HUES64 (cell line): ENCODE results near the gene OTUD6A.
"Not testable (repeated sequence)": the region's sequence is repeated elsewhere in the genome, so short reads cannot be mapped to it uniquely, and the experiment has no call there.

Source experiments
- H3K27ac ChIP-seq: 2 replicates; pipeline ENCODE4 v1.7.0; 2013; ENCODE audit warnings: low read depth, low read length, inconsistent platforms
- H3K27me3 ChIP-seq: 2 replicates; pipeline ENCODE4 v1.6.1; 2013; ENCODE audit warnings: mild to moderate bottlenecking, low read length; ENCODE audit not compliant: insufficient read depth
- H3K36me3 ChIP-seq: 2 replicates; pipeline ENCODE4 v1.6.1; 2013; ENCODE audit warnings: mild to moderate bottlenecking, low read length; ENCODE audit not compliant: insufficient read depth
- H3K4me1 ChIP-seq: 2 replicates; pipeline ENCODE4 v1.6.1; 2013; ENCODE audit warnings: mild to moderate bottlenecking, low read length, moderate library complexity; ENCODE audit not compliant: insufficient read depth
- H3K4me3 ChIP-seq: 2 replicates; pipeline ENCODE4 v1.5.1; 2013; ENCODE audit warnings: mild to moderate bottlenecking, low read length, moderate library complexity
- H3K9ac ChIP-seq: 2 replicates; pipeline ENCODE4 v1.6.1; 2013; ENCODE audit warnings: mild to moderate bottlenecking, low read depth, low read length
- H3K9me3 ChIP-seq: 2 replicates; pipeline ENCODE4 v1.6.1; 2013; ENCODE audit warnings: low read depth, low read length; ENCODE audit not compliant: insufficient read depth
- WGBS: fragments of 150-250, 120-280 bp; methylation state at CpG from one replicate; pipeline ENCODE4 v1.1.7; 2013; ENCODE audit warnings: missing lambda C conversion rate; 5-methylcytosine and 5-hydroxymethylcytosine counted together

OTUD6A gene

GRCh38 chrX:70089604-70090297 lies 27.5 kb downstream of the OTUD6A start:
- H3K9ac ChIP-seq, result no peak overlapping the region
- H3K27me3 ChIP-seq, result no peaks in the 10 kb centered on the region
- 67% methylated on average over 1 of the region's 1 CpG for WGBS
- no peaks in the 10 kb centered on the region for H3K9me3 ChIP-seq
- no peaks in the 10 kb centered on the region for H3K4me1 ChIP-seq
- H3K27ac ChIP-seq, result no peak overlapping the region
- H3K36me3 ChIP-seq, result no peaks in the 10 kb centered on the region
- H3K4me3 ChIP-seq, result no peak overlapping the region

DNA sequence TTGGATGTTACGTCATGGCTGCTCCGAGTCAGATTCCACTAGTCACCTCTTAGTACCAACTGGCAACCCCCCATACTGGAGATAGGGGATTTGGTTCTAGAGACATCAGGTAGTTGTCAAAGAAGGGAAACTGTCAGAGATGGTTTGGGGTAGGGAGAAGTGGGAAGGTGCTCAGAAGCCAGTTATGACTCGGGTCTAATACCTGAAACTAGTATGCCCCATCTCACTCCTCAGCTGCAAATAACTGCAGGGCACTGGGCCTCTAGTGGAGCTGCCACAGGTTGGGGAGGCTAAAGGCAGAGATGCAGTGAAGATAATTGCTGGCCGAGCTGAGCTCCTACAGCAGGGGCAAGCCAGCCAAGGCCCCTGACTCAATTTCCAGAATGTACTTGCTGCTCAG lies 30.0 kb downstream of the OTUD6A start:
- Histone ChIP-seq H3K4me3 (no peak overlapping the region), H3K9me3 (no peaks in the 10 kb centered on the region), H3K27ac (no peak overlapping the region), H3K27me3 (no peaks in the 10 kb centered on the region), H3K4me1 (no peaks in the 10 kb centered on the region), H3K9ac (no peak overlapping the region), H3K36me3 (no peaks in the 10 kb centered on the region)
- WGBS, result 90% methylated on average over 2 of the region's 4 CpGs

DNA sequence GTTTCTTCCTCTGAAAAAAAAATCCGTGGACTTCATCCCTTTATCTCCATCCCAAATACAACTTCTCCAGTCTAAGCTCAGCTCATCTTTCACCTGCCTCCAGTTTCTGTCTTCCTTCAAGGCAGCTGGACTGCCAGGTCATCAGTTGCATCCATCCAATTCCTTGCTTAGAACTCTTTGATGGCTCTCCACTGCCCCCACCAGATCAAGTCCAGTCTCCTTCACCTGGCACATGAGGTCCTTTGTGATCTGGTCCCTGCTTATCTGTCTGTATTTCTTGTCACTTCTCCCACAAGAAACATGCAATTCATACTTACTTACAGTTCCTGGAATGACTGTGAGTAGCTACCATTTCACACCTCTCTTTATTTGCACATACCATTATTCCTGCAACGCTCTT lies 33.8 kb downstream of the OTUD6A start:
- H3K4me1 ChIP-seq, result no peaks in the 10 kb centered on the region

GRCh38 chrX:70105229-70105628 lies 43.0 kb downstream of the OTUD6A start:
- H3K4me1 ChIP-seq, result no peaks in the 10 kb centered on the region
- WGBS, result 60% methylated on average over 2 of the region's 2 CpGs
- no peaks in the 10 kb centered on the region for H3K27me3 ChIP-seq

More for the DNA sequence above, 33.8 kb downstream of the OTUD6A start:
- no peak overlapping the region for H3K4me3 ChIP-seq
- H3K9ac ChIP-seq, result no peak overlapping the region
- no peak overlapping the region for H3K27ac ChIP-seq
- no peaks in the 10 kb centered on the region for H3K9me3 ChIP-seq
- H3K27me3 ChIP-seq, result no peaks in the 10 kb centered on the region
- no peaks in the 10 kb centered on the region for H3K36me3 ChIP-seq
- WGBS, result 65% methylated on average over 2 of the region's 2 CpGs

GRCh38 chrX:70111436-70112026 lies 49.3 kb downstream of the OTUD6A start:
- H3K27me3 ChIP-seq, H3K9me3 ChIP-seq, H3K9ac ChIP-seq, H3K4me1 ChIP-seq, H3K27ac ChIP-seq, H3K4me3 ChIP-seq, H3K36me3 ChIP-seq: not testable (repeated sequence)
- whole genome bisulfite sequencing, result 100% methylated on average over 2 of the region's 4 CpGs

More at GRCh38 chrX:70105229-70105628, 43.0 kb downstream of the OTUD6A start:
- no peaks in the 10 kb centered on the region for H3K36me3 ChIP-seq
- no peaks in the 10 kb centered on the region for H3K9me3 ChIP-seq
- H3K9ac ChIP-seq, result no peak overlapping the region
- H3K27ac ChIP-seq, result no peak overlapping the region
- no peak overlapping the region for H3K4me3 ChIP-seq
